DND-41 (cell line): ENCODE results near the gene SGK1.

Experiments
- ATAC-seq: fragments of 200-7000 bp; cut with Tn5 transposase; 3 replicates; pipeline ENCODE4 v1.9.1; 2021; ENCODE audit warnings: low read depth; ENCODE audit not compliant: insufficient read depth
- DNase-seq: peaks from one replicate; pipeline ENCODE4 v3.0.0-alpha.2; 2020
- H2AFZ ChIP-seq: 2 replicates; pipeline ENCODE4 v1.6.0; 2012; ENCODE audit warnings: low read depth, low read length
- H3K27ac ChIP-seq: 2 replicates; pipeline ENCODE4 v1.5.1; 2012; ENCODE audit warnings: low read length, inconsistent platforms
- H3K27me3 ChIP-seq: fragments of 200-600 bp; sonication (generic); 2 replicates; pipeline ENCODE4 v1.6.0; 2012; ENCODE audit warnings: low read length, mild to moderate bottlenecking, inconsistent platforms; ENCODE audit not compliant: insufficient read depth, poor library complexity
- H3K36me3 ChIP-seq: 2 replicates; pipeline ENCODE4 v1.5.1; 2012; ENCODE audit warnings: low read length, inconsistent platforms; ENCODE audit not compliant: insufficient read depth
- H3K4me1 ChIP-seq: 2 replicates; pipeline ENCODE4 v1.5.1; 2012; ENCODE audit warnings: mild to moderate bottlenecking, low read length; ENCODE audit not compliant: insufficient read depth
- H3K4me2 ChIP-seq: 2 replicates; pipeline ENCODE4 v1.6.0; 2012; ENCODE audit warnings: mild to moderate bottlenecking, moderate library complexity, low read length, inconsistent platforms; ENCODE audit not compliant: insufficient read depth
- H3K4me3 ChIP-seq, 2 experiments: fragments of 200-600 bp in 1 of 2; shearing (Covaris generic) in 1 of 2; 2 replicates each; pipeline ENCODE4 v1.5.1; 2012 to 2016; ENCODE audit warnings: inconsistent platforms in 2 of 2, low read length in 2 of 2, mild to moderate bottlenecking in 2 of 2, low read depth in 1 of 2, moderate library complexity in 1 of 2
- H3K79me2 ChIP-seq: 2 replicates; pipeline ENCODE4 v1.6.0; 2012; ENCODE audit warnings: low read length, inconsistent platforms; ENCODE audit not compliant: insufficient read depth
- H3K9ac ChIP-seq: 2 replicates; pipeline ENCODE4 v1.6.0; 2012; ENCODE audit warnings: low read depth, mild to moderate bottlenecking, inconsistent platforms, low read length, moderate library complexity
- H3K9me3 ChIP-seq: 2 replicates; pipeline ENCODE4 v1.5.1; 2012; ENCODE audit warnings: low read length, moderate library complexity, mild to moderate bottlenecking, inconsistent platforms; ENCODE audit not compliant: insufficient read depth, severe bottlenecking
- H4K20me1 ChIP-seq: 2 replicates; pipeline ENCODE4 v1.6.0; 2012; ENCODE audit warnings: low read length; ENCODE audit not compliant: insufficient read depth
- EZH2 ChIP-seq: IDR thresholded peaks from 3 replicates; pipeline ENCODE4 v1.6.1; 2012; ENCODE audit warnings: borderline replicate concordance, low read depth, mild to moderate bottlenecking, moderate library complexity, low read length, inconsistent platforms; ENCODE audit not compliant: severe bottlenecking
- TF ChIP-seq, protein P1 (sequence below): IDR thresholded peaks from 2 replicates; pipeline ENCODE4 v1.5.1; 2012; ENCODE audit warnings: borderline replicate concordance, low read length, moderate library complexity, mild to moderate bottlenecking; ENCODE audit not compliant: poor library complexity, severe bottlenecking; ENCODE audit errors: extremely low read depth

The SGK1 gene

DNA sequence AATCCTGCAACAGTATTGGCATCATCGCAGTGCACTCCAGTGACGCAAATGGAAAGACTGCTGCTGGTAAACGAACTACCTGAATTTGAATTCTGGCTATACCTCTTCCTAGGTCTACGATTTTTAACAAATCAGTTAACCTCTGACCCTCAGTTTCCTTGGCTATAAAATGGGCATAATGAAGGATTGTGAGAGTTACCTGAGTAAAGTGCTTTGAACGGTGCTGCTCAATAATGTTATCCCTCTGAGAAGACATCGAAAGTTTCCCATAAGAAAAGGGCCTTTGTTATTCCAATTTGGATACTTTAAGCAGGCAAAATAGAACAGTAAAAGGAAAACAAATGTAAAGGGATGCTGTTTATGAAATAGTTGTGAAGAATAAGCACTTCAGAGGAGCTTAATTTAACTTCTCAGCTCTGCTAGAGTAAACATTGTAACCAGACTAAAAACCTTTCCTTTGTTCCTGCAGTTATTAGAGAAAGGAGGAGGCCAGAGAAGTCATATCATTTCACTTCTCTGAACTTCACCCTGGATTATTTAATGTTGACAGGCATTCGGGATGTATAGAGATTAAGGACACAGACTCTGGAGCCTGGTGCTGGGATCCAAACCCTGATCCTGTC lies 5.8 kb downstream of the SGK1 start:
- no peak overlapping the region for H3K4me3 ChIP-seq
- H2AFZ ChIP-seq, result no peak overlapping the region
- H3K79me2 ChIP-seq, result no peaks in the 10 kb centered on the region
- no peaks in the 10 kb centered on the region for H3K9me3 ChIP-seq
- H4K20me1 ChIP-seq, result no peaks in the 10 kb centered on the region
- no peaks in the 10 kb centered on the region for H3K27me3 ChIP-seq
- H3K36me3 ChIP-seq, result no peaks in the 10 kb centered on the region
- peaks cover 18% of the 10 kb centered on the region for H3K4me1 ChIP-seq
- no peak for ATAC-seq
- H3K27ac ChIP-seq, result no peak overlapping the region
- no peak for DNase-seq
- TF ChIP-seq EZH2, result no peak
- TF ChIP-seq, protein P1, sequence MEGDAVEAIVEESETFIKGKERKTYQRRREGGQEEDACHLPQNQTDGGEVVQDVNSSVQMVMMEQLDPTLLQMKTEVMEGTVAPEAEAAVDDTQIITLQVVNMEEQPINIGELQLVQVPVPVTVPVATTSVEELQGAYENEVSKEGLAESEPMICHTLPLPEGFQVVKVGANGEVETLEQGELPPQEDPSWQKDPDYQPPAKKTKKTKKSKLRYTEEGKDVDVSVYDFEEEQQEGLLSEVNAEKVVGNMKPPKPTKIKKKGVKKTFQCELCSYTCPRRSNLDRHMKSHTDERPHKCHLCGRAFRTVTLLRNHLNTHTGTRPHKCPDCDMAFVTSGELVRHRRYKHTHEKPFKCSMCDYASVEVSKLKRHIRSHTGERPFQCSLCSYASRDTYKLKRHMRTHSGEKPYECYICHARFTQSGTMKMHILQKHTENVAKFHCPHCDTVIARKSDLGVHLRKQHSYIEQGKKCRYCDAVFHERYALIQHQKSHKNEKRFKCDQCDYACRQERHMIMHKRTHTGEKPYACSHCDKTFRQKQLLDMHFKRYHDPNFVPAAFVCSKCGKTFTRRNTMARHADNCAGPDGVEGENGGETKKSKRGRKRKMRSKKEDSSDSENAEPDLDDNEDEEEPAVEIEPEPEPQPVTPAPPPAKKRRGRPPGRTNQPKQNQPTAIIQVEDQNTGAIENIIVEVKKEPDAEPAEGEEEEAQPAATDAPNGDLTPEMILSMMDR, result no peak
- no peak overlapping the region for H3K4me2 ChIP-seq
- no peak overlapping the region for H3K9ac ChIP-seq

DNA sequence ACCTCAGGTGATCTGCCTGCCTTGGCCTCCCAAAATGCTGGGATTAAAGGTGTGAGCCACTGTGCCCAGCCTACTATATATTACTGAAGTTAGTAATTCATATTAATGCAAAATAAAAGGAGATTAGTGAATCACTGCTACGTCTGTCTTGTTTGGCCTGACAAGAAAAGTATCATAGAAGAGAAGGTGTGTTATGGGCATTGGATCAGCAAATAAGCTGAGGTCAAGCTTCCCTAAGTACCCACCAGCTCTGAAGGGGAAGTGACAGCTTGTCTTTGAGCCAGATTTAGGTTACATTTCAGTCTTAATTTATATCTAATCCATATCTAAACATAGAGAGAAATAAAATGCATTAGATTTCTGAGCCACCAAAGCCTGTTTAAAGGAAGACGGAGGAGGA lies 7.1 kb downstream of the SGK1 start:
- Histone ChIP-seq H3K4me1 (peaks cover 19% of the 10 kb centered on the region), H3K27me3 (no peaks in the 10 kb centered on the region)
- no peak for ATAC-seq

DNA sequence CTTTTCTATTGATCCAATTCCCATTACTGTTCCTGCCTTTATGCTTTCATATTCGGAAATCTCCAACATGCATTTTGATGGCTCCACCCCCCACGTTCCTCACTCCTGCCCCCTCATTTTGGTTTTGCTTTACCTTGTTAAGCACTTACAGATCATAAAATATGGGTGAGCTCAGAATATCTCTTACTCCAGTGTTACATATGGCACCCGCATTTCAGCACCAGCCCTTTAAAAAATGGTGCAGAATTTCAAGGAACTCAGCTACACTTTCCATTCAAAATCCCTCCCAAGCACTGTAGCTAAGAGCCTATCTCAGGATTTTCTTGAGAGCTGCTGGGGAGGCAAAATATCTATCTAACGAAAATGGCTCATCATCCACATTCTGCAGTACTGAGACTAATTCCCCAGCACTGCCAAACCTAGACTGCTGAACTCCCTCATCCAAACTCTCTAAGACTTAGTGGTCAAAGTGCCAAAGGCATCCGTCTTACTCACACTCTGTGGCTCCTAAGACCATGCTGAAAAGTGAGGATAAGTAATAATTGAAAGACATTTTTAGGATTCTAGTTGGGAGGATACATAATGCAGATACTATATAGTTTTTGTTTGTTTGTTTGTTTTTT lies 7.8 kb downstream of the SGK1 start:
- H3K4me1 ChIP-seq, result peaks cover 19% of the 10 kb centered on the region
- no peak overlapping the region for H3K4me2 ChIP-seq
- no peaks in the 10 kb centered on the region for H3K9me3 ChIP-seq
- H3K9ac ChIP-seq, result no peak overlapping the region
- no peaks in the 10 kb centered on the region for H3K36me3 ChIP-seq
- H3K27ac ChIP-seq, result no peak overlapping the region
- H3K4me3 ChIP-seq, result no peak overlapping the region
- no peaks in the 10 kb centered on the region for H4K20me1 ChIP-seq
- TF ChIP-seq, protein P1, result no peak
- TF ChIP-seq EZH2, result no peak
- ATAC-seq, result no peak
- H3K79me2 ChIP-seq, result no peaks in the 10 kb centered on the region
- no peak for DNase-seq
- no peak overlapping the region for H2AFZ ChIP-seq
- no peaks in the 10 kb centered on the region for H3K27me3 ChIP-seq

More for the DNA sequence above, 7.1 kb downstream of the SGK1 start:
- Histone ChIP-seq H3K9ac (no peak overlapping the region), H2AFZ (no peak overlapping the region), H4K20me1 (no peaks in the 10 kb centered on the region), H3K79me2 (no peaks in the 10 kb centered on the region), H3K9me3 (no peaks in the 10 kb centered on the region), H3K36me3 (no peaks in the 10 kb centered on the region), H3K27ac (no peak overlapping the region), H3K4me3 (no peak overlapping the region), H3K4me2 (no peak overlapping the region)
- TF ChIP-seq, protein P1, result no peak
- no peak for TF ChIP-seq EZH2
- no peak for DNase-seq
